ENCODE results near the gene LNX1.
"Not testable (repeated sequence)": the region's sequence is repeated elsewhere in the genome, so short reads cannot be mapped to it uniquely, and the experiment has no call there.

The LNX1 gene

GRCh38 chr4:53494851-53495250 is 96.4 kb downstream of the LNX1 start:
- DNase-seq (ENCODE audit: low read depth), result no peak

GRCh38 chr4:53490965-53491622 is 100.2 kb downstream of the LNX1 start:
- DNase-seq (ENCODE audit: low read depth), result peak; percentile 77

GRCh38 chr4:53490161-53490956 is 100.9 kb downstream of the LNX1 start:
- DNase-seq (ENCODE audit: low read depth), result no peak

GRCh38 chr4:53489279-53489889 is 101.9 kb downstream of the LNX1 start:
- no peak for DNase-seq (ENCODE audit: low read depth)

- no peak for DNase-seq (ENCODE audit: low read depth)
These were observed 103.5 kb downstream of the LNX1 start for GRCh38 chr4:53487766-53488165.

- no peak for DNase-seq (ENCODE audit: low read depth)
These were observed 105.6 kb downstream of the LNX1 start for GRCh38 chr4:53485658-53486040.

- DNase-seq (ENCODE audit: low read depth), result no peak
These were observed 106.2 kb downstream of the LNX1 start for GRCh38 chr4:53484911-53485657.

GRCh38 chr4:53483250-53483649 is 108.0 kb downstream of the LNX1 start:
- no peak for DNase-seq (ENCODE audit: low read depth)

- DNase-seq (ENCODE audit: low read depth), result no peak
These were observed 109.7 kb downstream of the LNX1 start for GRCh38 chr4:53481586-53481985.

GRCh38 chr4:53480909-53481308 is 110.4 kb downstream of the LNX1 start:
- no peak for DNase-seq (ENCODE audit: low read depth)

- peak; percentile 61 for DNase-seq (ENCODE audit: low read depth)
These were observed 111.4 kb downstream of the LNX1 start for GRCh38 chr4:53479736-53480525.

GRCh38 chr4:53478671-53479456 is 112.4 kb downstream of the LNX1 start:
- DNase-seq (ENCODE audit: low read depth), result peak; percentile 73

- no peak for DNase-seq (ENCODE audit: low read depth)
These were observed 113.7 kb downstream of the LNX1 start for GRCh38 chr4:53477636-53478035.

GRCh38 chr4:53477038-53477565 is 114.2 kb downstream of the LNX1 start:
- DNase-seq (ENCODE audit: low read depth), result no peak

GRCh38 chr4:53476232-53477037 is 114.9 kb downstream of the LNX1 start:
- peak; percentile 93 for DNase-seq (ENCODE audit: low read depth)

GRCh38 chr4:53466576-53466975 is 124.7 kb downstream of the LNX1 start:
- not testable (repeated sequence) for DNase-seq (ENCODE audit: low read depth)

- no peak for DNase-seq (ENCODE audit: low read depth)
These were observed 125.4 kb downstream of the LNX1 start for GRCh38 chr4:53465891-53466290.

- DNase-seq (ENCODE audit: low read depth), result no peak
These were observed 126.0 kb downstream of the LNX1 start for GRCh38 chr4:53465281-53465680.

GRCh38 chr4:53463340-53463739 is 127.9 kb downstream of the LNX1 start:
- no peak for DNase-seq (ENCODE audit: low read depth)

- DNase-seq (ENCODE audit: low read depth), result no peak
These were observed 130.0 kb downstream of the LNX1 start for GRCh38 chr4:53461244-53461643.

Data from non-pigmented ciliary epithelial cell (primary cell).